Right lobe of liver (tissue), 6 donors: ENCODE data around the gene GTF2I. TPM values are rescaled to one million over a fixed set of nuclear protein-coding genes. Genes with fewer than 3 reads are reported as not detected.

ENCODE experiments used
- ATAC-seq, 4 donors: fragments of 200-7000 bp; cut with Tn5 transposase; one replicate each; pipeline ENCODE4 v1.9.1; 2020; ENCODE audit warnings: mild to moderate bottlenecking in 4 of 4, moderate library complexity in 4 of 4
- DNase-seq, 3 donors: peaks; one replicate each; pipeline ENCODE4 v3.0.0-alpha.2; 2020
- H3K27ac ChIP-seq, 3 donors: fragments of 200-600 bp; one replicate each; pipeline ENCODE4 v1.8.0; 2022
- H3K27me3 ChIP-seq, 2 donors: fragments of 200-600 bp; one replicate each; pipeline ENCODE4 v1.8.0; 2022
- H3K36me3 ChIP-seq, 4 donors: fragments of 200-600 bp; sonication (generic) in 1 of 4; one replicate each; pipeline versions ENCODE4 v1.5.1 to v1.8.0; 2017 to 2022; ENCODE audit warnings: control low read depth in 1 of 4
- H3K4me1 ChIP-seq, 4 donors: fragments of 200-600 bp; sonication (generic) in 1 of 4; one replicate each; pipeline versions ENCODE4 v1.5.1 to v1.8.0; 2017 to 2022; ENCODE audit warnings: control low read depth in 1 of 4
- H3K4me3 ChIP-seq, 3 donors: fragments of 200-600 bp; one replicate each; pipeline ENCODE4 v1.8.0; 2022
- H3K9me3 ChIP-seq, 4 donors: fragments of 200-600 bp; sonication (generic) in 1 of 4; one replicate each; pipeline versions ENCODE4 v1.5.1 to v1.8.0; 2017 to 2022; ENCODE audit warnings: control low read depth in 1 of 4
- POLR2A ChIP-seq: fragments of 450-650 bp; IDR thresholded peaks from one replicate; pipeline ENCODE4 v1.6.1; 2017; ENCODE audit warnings: antibody characterized with exemption, mild to moderate bottlenecking
- WGBS: methylation state at CpG from one replicate; pipeline ENCODE4 v1.1.6; 2018; ENCODE audit warnings: low coverage, low lambda C conversion rate; ENCODE audit not compliant: insufficient coverage; ENCODE audit errors: missing lambda C conversion rate; 5-methylcytosine and 5-hydroxymethylcytosine counted together
- intact Hi-C, 2 donors: fragments of 100-400 bp; cut with DNase I; formaldehyde crosslinking; loops; one replicate each; pipeline versions ENCODE4 v1.11.2 to v1.14.1; 2022
- total RNA-seq, 6 experiments: library from RNA; depleted of rRNA in 2 of 6; stranded (reverse); fragments of >200 nt in 2 of 6; fragmentation: NEBNext Ultra II Directional in 3 of 6; extraction: Animal tissue kit (Norgen Biotek cat#: 25700) in 3 of 6; gene quantifications; one replicate each; pipeline versions ENCODE4 v1.1.0 to v1.2.4, GENCODE V29; 2016 to 2023
- TF ChIP-seq, protein P1 (sequence below), 4 donors: fragments of 200-600 bp in 3 of 4; fragments of 450-650 bp in 1 of 4; IDR thresholded peaks; one replicate each; pipeline versions ENCODE4 v1.5.1 to v1.8.0; 2016 to 2022; ENCODE audit warnings: antibody characterized with exemption in 4 of 4, mild to moderate bottlenecking in 2 of 4
- donor health status: DM: no; HTN: yes; CAD: no.
- donor health status: DM: no; HTN: no; CAD: no.
- donor health status: DM: no; HTN: no; CAD: no.
- donor health status: DM: no; HTN: yes; CAD: no.
- donor health status: DM: no; HTN: yes; CAD: no.

GTF2I gene
- total RNA-seq, 6 experiments from 2014 or later: 59.0 to 116 (median 90.9) TPM

DNA sequence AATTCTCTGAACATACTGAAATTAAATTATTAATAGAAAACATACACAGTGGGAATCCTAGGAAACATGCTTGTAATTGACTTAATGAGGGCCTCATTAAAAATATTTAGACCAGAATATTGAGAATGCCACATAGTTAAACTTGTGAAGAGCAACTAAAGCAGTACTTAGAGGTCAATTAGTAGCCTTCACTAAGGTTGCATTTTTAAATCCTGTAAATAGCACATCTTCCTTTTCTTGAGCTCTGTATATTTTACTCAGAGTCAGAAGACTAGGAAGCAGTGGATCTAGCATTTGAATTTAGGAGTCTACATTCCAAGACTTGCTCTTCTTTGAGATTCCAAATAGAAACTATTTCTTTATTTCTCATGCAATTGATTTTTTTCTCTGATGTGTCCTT lies 56.0 kb downstream of the GTF2I start:
- DNase-seq (no peak), ATAC-seq (no peak)
- intact Hi-C loops: no loop called here
- no peaks in the 10 kb centered on the region for H3K27me3 ChIP-seq
- no peak overlapping the region for H3K4me3 ChIP-seq
- no peak overlapping the region for H3K27ac ChIP-seq
- TF ChIP-seq, protein P1, sequence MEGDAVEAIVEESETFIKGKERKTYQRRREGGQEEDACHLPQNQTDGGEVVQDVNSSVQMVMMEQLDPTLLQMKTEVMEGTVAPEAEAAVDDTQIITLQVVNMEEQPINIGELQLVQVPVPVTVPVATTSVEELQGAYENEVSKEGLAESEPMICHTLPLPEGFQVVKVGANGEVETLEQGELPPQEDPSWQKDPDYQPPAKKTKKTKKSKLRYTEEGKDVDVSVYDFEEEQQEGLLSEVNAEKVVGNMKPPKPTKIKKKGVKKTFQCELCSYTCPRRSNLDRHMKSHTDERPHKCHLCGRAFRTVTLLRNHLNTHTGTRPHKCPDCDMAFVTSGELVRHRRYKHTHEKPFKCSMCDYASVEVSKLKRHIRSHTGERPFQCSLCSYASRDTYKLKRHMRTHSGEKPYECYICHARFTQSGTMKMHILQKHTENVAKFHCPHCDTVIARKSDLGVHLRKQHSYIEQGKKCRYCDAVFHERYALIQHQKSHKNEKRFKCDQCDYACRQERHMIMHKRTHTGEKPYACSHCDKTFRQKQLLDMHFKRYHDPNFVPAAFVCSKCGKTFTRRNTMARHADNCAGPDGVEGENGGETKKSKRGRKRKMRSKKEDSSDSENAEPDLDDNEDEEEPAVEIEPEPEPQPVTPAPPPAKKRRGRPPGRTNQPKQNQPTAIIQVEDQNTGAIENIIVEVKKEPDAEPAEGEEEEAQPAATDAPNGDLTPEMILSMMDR (IDR thresholded peaks at IDR 0.05): no peak
- TF ChIP-seq POLR2A: no peak
- peaks cover 0 to 11% (median 6%) of the 10 kb centered on the region in 4 donors for H3K36me3 ChIP-seq
- no peaks in the 10 kb centered on the region for H3K9me3 ChIP-seq
- peaks cover 0 to 47% (median 20%) of the 10 kb centered on the region in 4 donors for H3K4me1 ChIP-seq

GRCh38 chr7:74717889-74718288 lies 60.4 kb downstream of the GTF2I start:
- TF ChIP-seq, protein P1 (IDR thresholded peaks at IDR 0.05): no peak
- no peaks in the 10 kb centered on the region for H3K27me3 ChIP-seq
- WGBS: 29% methylated on average over 9 of the region's 9 CpGs
- peaks cover 0 to 25% (median 12%) of the 10 kb centered on the region in 4 donors for H3K4me1 ChIP-seq
- H3K27ac ChIP-seq: peak overlapping the region in 2 of 3 donors; percentile 41 to 47
- ATAC-seq (peak; percentile 74 to 86 (median 74)), DNase-seq (no peak)
- H3K36me3 ChIP-seq: peaks cover 0 to 20% (median 12%) of the 10 kb centered on the region in 4 donors
- intact Hi-C loops: no loop called here
- H3K4me3 ChIP-seq: no peak overlapping the region
- H3K9me3 ChIP-seq: no peaks in the 10 kb centered on the region

GRCh38 chr7:74718336-74718735 lies 60.8 kb downstream of the GTF2I start:
- no peak for ATAC-seq
- Histone ChIP-seq H3K27ac (peak overlapping the region in 1 of 3 donors; percentile 47), H3K9me3 (no peaks in the 10 kb centered on the region), H3K4me1 (peaks cover 0 to 25% (median 12%) of the 10 kb centered on the region in 4 donors), H3K36me3 (peaks cover 0 to 20% (median 12%) of the 10 kb centered on the region in 4 donors), H3K4me3 (no peak overlapping the region), H3K27me3 (no peaks in the 10 kb centered on the region)
- intact Hi-C loops: no loop called here
- DNase-seq: no peak
- TF ChIP-seq, protein P1 (IDR thresholded peaks at IDR 0.05): no peak
- no peak for TF ChIP-seq POLR2A
- 86% methylated on average over 1 of the region's 1 CpG for WGBS

DNA sequence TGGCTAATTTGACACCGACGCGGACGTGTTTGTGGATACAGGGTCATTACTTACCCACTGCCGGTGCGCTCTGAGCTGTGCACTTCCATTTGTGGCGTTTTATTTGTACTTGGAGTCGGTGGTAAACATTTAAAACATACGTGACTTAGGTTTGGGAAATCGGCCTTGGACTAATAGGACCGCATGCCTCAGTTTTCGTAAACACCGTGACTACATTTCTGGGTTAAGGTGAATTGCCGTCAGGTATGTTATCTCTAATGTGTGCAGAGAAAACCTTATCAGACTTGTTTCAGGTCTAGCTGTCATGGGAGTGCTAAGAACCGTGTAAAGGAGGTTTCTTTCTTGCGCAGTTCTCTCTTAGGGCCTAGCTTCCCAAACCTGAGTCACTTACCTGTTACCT lies 64.6 kb downstream of the GTF2I start:
- H3K4me1 ChIP-seq: peaks cover 0 to 12% (median 3%) of the 10 kb centered on the region in 4 donors
- peak overlapping the region in 1 of 3 donors; percentile 25 for H3K27ac ChIP-seq
- no peaks in the 10 kb centered on the region for H3K9me3 ChIP-seq
- no peak overlapping the region for H3K4me3 ChIP-seq
- ATAC-seq (peak in 2 of 4 donors; percentile 21 to 66), DNase-seq (no peak)
- peaks cover 0 to 20% (median 9%) of the 10 kb centered on the region in 4 donors for H3K36me3 ChIP-seq
- 72% methylated on average over 16 of the region's 16 CpGs for WGBS
- no peaks in the 10 kb centered on the region for H3K27me3 ChIP-seq
- intact Hi-C loops: no loop called here
- no peak for TF ChIP-seq POLR2A
- TF ChIP-seq, protein P1 (IDR thresholded peaks at IDR 0.05): no peak

- H3K27ac ChIP-seq: no peak overlapping the region
- DNase-seq (no peak), ATAC-seq (no peak)
- WGBS: 86% methylated on average over 1 of the region's 1 CpG
- peaks cover 0 to 21% (median 3%) of the 10 kb centered on the region in 4 donors for H3K36me3 ChIP-seq
- intact Hi-C loops: no loop called here
- H3K4me3 ChIP-seq: no peak overlapping the region
- no peaks in the 10 kb centered on the region for H3K4me1 ChIP-seq
- no peaks in the 10 kb centered on the region for H3K9me3 ChIP-seq
- TF ChIP-seq POLR2A: no peak
- TF ChIP-seq, protein P1 (IDR thresholded peaks at IDR 0.05): no peak
- H3K27me3 ChIP-seq: no peaks in the 10 kb centered on the region
Measured at GRCh38 chr7:74725840-74726239, 68.3 kb downstream of the GTF2I start.
